ENCODE data around the gene TSR2. TPM values are rescaled to one million over a fixed set of nuclear protein-coding genes. Genes with fewer than 3 reads are reported as not detected.
A peak's percentile ranks its signal among the peaks of the same experiment; 100 is the strongest.

The TSR2 gene, protein sequence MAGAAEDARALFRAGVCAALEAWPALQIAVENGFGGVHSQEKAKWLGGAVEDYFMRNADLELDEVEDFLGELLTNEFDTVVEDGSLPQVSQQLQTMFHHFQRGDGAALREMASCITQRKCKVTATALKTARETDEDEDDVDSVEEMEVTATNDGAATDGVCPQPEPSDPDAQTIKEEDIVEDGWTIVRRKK
- 45.4 TPM for polyA plus RNA-seq (2012; ENCODE audit: insufficient read length, low read depth)

DNA sequence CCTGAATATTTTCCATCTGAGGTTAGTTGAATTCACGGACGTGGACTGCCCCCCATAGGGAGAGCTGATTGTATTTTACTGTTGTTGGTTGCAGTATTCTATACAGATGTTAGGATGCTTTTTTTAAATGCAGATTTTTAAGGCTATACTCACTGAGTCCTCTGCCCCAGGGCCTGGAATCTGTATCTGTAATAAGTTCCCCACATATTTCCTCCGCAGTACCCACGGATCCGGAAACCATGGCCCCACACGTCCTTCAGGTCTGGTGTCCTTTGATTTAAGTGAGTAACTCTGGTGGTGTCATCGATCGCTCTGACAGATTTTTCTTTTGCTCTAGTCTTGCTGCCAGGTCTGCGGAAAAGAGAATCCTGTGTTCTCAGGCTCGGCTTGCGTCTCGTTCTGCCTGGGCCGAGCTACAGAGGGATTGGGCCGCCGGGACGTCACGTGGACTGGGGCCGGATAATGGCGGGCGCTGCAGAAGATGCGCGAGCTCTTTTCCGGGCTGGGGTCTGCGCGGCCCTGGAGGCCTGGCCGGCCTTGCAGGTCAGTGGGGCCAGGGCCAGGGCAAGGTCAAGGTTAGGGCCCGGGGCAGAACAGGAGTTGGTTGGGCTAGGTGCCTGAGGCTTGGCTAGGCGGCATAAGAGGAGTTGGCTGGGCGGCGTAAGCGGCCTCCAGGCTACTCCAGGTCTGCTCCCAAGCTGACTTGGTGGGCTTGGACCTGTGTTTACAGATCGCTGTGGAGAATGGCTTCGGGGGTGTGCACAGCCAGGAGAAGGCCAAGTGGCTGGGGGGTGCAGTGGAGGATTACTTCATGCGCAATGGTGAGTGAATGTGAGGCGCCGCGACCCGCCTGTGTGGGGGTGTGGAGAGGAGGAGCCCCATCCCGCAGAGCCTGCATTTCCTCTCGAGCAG lies at the start of gene TSR2:
Gene TSR2 (plus strand): TSS at position 445 of the 912 bp plus-strand sequence. CDS start 18 bp downstream, at position 463.
- TF ChIP-seq SIN3A (IDR thresholded peaks at IDR 0.05; ENCODE audit: borderline replicate concordance, insufficient read depth, low read length) (no peak), POLR2AphosphoS5 (IDR thresholded peaks at IDR 0.05; ENCODE audit: low read depth, low read length) (peak; percentile 69), TAF1 (IDR thresholded peaks at IDR 0.05; ENCODE audit: borderline replicate concordance, insufficient read depth, low read length) (0 out of 2 replicates have a peak, but pooled peaks have one; percentile 80), FOXP2 (optimal IDR thresholded peaks at IDR 0.05; ENCODE audit: borderline replicate concordance, extremely low read depth, extremely low read length, insufficient read depth) (peak; percentile 49)
- TF ChIP-seq, protein P1, sequence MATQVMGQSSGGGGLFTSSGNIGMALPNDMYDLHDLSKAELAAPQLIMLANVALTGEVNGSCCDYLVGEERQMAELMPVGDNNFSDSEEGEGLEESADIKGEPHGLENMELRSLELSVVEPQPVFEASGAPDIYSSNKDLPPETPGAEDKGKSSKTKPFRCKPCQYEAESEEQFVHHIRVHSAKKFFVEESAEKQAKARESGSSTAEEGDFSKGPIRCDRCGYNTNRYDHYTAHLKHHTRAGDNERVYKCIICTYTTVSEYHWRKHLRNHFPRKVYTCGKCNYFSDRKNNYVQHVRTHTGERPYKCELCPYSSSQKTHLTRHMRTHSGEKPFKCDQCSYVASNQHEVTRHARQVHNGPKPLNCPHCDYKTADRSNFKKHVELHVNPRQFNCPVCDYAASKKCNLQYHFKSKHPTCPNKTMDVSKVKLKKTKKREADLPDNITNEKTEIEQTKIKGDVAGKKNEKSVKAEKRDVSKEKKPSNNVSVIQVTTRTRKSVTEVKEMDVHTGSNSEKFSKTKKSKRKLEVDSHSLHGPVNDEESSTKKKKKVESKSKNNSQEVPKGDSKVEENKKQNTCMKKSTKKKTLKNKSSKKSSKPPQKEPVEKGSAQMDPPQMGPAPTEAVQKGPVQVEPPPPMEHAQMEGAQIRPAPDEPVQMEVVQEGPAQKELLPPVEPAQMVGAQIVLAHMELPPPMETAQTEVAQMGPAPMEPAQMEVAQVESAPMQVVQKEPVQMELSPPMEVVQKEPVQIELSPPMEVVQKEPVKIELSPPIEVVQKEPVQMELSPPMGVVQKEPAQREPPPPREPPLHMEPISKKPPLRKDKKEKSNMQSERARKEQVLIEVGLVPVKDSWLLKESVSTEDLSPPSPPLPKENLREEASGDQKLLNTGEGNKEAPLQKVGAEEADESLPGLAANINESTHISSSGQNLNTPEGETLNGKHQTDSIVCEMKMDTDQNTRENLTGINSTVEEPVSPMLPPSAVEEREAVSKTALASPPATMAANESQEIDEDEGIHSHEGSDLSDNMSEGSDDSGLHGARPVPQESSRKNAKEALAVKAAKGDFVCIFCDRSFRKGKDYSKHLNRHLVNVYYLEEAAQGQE (IDR thresholded peaks at IDR 0.05; ENCODE audit: insufficient read depth in 1 of 2, low read depth in 2 of 2, low read length in 2 of 2) = no peak; a peak in 1 of 4 replicates

DNA sequence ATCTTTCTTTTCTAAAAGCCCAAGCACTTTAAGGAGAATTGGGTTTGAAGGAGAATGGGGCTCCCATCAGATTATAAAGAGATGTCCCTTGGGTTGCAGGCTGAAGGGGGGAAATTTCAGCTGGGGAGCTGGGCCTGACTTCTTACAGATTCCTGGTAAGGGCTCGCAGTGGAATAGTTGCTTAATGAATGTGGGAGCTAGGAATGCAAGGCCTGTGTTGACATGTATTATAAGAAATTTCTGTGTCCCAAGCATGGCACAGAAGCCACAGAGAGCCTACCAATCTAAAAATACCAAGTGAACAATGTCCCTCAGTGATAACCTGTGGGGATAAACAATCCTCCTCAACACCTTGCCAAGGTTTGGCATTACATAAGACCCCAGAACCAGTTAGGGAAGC lies 43.1 kb upstream of the TSR2 start:
- TF ChIP-seq POLR2AphosphoS5 (IDR thresholded peaks at IDR 0.05; ENCODE audit: low read depth, low read length) (no peak), TAF1 (IDR thresholded peaks at IDR 0.05; ENCODE audit: borderline replicate concordance, insufficient read depth, low read length) (no peak), FOXP2 (optimal IDR thresholded peaks at IDR 0.05; ENCODE audit: borderline replicate concordance, extremely low read depth, extremely low read length, insufficient read depth) (no peak), SIN3A (IDR thresholded peaks at IDR 0.05; ENCODE audit: borderline replicate concordance, insufficient read depth, low read length) (no peak)
- TF ChIP-seq, protein P1 (IDR thresholded peaks at IDR 0.05; ENCODE audit: insufficient read depth in 1 of 2, low read depth in 2 of 2, low read length in 2 of 2) = no peak

DNA sequence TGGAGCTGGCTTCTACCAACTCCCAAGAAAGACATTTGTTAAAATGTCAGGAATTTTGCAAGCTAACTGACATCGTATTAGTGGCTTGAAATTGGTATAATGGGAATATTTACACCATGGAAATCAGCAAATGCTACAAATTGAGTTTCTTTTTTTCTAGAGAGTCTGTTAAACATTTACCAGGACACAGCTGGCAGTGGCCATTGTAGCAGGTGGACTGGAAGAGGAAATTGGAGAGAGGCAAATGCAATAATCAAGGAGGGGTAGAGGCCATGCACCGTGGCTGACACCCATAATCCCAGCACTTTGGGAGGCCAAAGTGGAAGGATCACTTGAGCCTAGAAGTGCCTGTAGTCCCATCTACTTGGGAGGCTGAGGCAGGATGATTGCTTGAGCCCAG lies 32.9 kb upstream of the TSR2 start:
- TF ChIP-seq TAF1 (IDR thresholded peaks at IDR 0.05; ENCODE audit: borderline replicate concordance, insufficient read depth, low read length) = no peak
- TF ChIP-seq SIN3A (IDR thresholded peaks at IDR 0.05; ENCODE audit: borderline replicate concordance, insufficient read depth, low read length) = no peak
- TF ChIP-seq, protein P1 (IDR thresholded peaks at IDR 0.05; ENCODE audit: insufficient read depth in 1 of 2, low read depth in 2 of 2, low read length in 2 of 2) = no peak
- no peak for TF ChIP-seq FOXP2 (optimal IDR thresholded peaks at IDR 0.05; ENCODE audit: borderline replicate concordance, extremely low read depth, extremely low read length, insufficient read depth)
- no peak for TF ChIP-seq POLR2AphosphoS5 (IDR thresholded peaks at IDR 0.05; ENCODE audit: low read depth, low read length)

DNA sequence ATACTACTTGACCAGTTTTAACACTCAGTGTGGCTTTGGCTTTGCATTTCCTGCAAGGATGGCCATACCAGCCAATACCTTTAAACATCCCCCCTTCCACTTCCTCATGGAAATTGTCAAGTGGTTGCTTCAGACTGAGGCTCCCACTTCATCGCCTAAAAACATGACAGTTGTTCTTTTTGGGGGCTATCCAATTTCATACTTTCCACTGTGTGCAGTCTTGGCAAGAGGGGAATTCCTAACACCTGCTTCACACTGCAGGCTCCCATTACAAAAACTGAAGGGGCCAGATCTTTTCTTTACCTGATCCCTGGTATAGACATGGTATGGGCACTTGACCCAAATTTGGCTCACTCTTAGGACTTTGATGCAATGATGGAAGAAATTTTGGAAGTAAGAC lies 28.5 kb upstream of the TSR2 start:
- TF ChIP-seq POLR2AphosphoS5 (IDR thresholded peaks at IDR 0.05; ENCODE audit: low read depth, low read length) (no peak), FOXP2 (optimal IDR thresholded peaks at IDR 0.05; ENCODE audit: borderline replicate concordance, extremely low read depth, extremely low read length, insufficient read depth) (no peak), SIN3A (IDR thresholded peaks at IDR 0.05; ENCODE audit: borderline replicate concordance, insufficient read depth, low read length) (no peak), TAF1 (IDR thresholded peaks at IDR 0.05; ENCODE audit: borderline replicate concordance, insufficient read depth, low read length) (no peak)
- TF ChIP-seq, protein P1 (IDR thresholded peaks at IDR 0.05; ENCODE audit: insufficient read depth in 1 of 2, low read depth in 2 of 2, low read length in 2 of 2) = no peak

All from PFSK-1 (cell line).